ENCODE data around the gene CHAF1A.
A peak's percentile ranks its signal among the peaks of the same experiment; 100 is the strongest.

Gene CHAF1A

GRCh38 chr19:4363571-4364304 is 38.7 kb upstream of the CHAF1A start:
- Histone ChIP-seq H3K36me3 (ENCODE audit: control insufficient read depth in 2 of 2, insufficient read depth in 1 of 2, low read length in 2 of 2) (peaks cover 9 to 87% of the 10 kb centered on the region in 2 experiments; a peak in 2 of 3 replicates), H3K4me1 (ENCODE audit: control insufficient read depth, insufficient read depth, low read length) (no peaks in the 10 kb centered on the region), H3K4me3 (ENCODE audit: low read depth, low read length) (no peak overlapping the region), H3K9me3 (ENCODE audit: control insufficient read depth, insufficient read depth, low read depth, low read length) (no peaks in the 10 kb centered on the region), H3K27ac (ENCODE audit: extremely low read depth, low read depth, low read length) (no peak overlapping the region)
- CTCF ChIA-PET, result interaction anchor here (1.9 to 2.7 kb wide), 6 partner anchors 11 to 97 kb away, joined by 5 to 17 read pairs (median 10); partner anchors contain the start of gene SH3GL1
- no peak for TF ChIP-seq KLF16 (tag by site-specific recombination; IDR thresholded peaks at IDR 0.05)
- TF ChIP-seq, protein P1, sequence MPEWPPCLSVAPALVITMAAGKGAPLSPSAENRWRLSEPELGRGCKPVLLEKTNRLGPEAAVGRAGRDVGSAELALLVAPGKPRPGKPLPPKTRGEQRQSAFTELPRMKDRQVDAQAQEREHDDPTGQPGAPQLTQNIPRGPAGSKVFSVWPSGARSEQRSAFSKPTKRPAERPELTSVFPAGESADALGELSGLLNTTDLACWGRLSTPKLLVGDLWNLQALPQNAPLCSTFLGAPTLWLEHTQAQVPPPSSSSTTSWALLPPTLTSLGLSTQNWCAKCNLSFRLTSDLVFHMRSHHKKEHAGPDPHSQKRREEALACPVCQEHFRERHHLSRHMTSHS (tag by site-specific recombination; IDR thresholded peaks at IDR 0.05), result no peak
- POLR2A ChIA-PET, result interaction anchor here (1.2 to 3.6 kb wide), 3 partner anchors 12 to 21 kb away, joined by 3 to 15 read pairs (median 5); partner anchors contain the start of gene MPND

GRCh38 chr19:4365341-4365740 is 37.1 kb upstream of the CHAF1A start:
- POLR2A ChIA-PET, result interaction anchor here (3.6 kb wide), 1 partner anchor 10 kb away, joined by 15 read pairs; no protein-coding TSS in a partner anchor
- CTCF ChIA-PET, result interaction anchor here (1.9 to 3.9 kb wide), 3 partner anchors 10 to 98 kb away, joined by 5 to 19 read pairs (median 9); no protein-coding TSS in a partner anchor
- Histone ChIP-seq H3K9me3 (ENCODE audit: control insufficient read depth, insufficient read depth, low read depth, low read length) (no peaks in the 10 kb centered on the region), H3K27ac (ENCODE audit: extremely low read depth, low read depth, low read length) (no peak overlapping the region), H3K4me3 (ENCODE audit: low read depth, low read length) (no peak overlapping the region), H3K4me1 (ENCODE audit: control insufficient read depth, insufficient read depth, low read length) (0 out of 2 replicates have a peak, but pooled peaks cover 5% of the 10 kb centered on the region), H3K36me3 (ENCODE audit: control insufficient read depth in 2 of 2, insufficient read depth in 1 of 2, low read length in 2 of 2) (peaks cover 9 to 71% of the 10 kb centered on the region in 2 experiments; a peak in 2 of 3 replicates)
- TF ChIP-seq ZNF513 (tag by site-specific recombination; IDR thresholded peaks at IDR 0.05) (no peak), ZNF10 (tag by site-specific recombination; IDR thresholded peaks at IDR 0.05) (0 out of 2 replicates have a peak, but pooled peaks have one; percentile 8), ZNF600 (tag by site-specific recombination; IDR thresholded peaks at IDR 0.05) (peak; percentile 77), ZNF791 (tag by site-specific recombination; IDR thresholded peaks at IDR 0.05) (no peak), ZNF426 (tag by site-specific recombination; IDR thresholded peaks at IDR 0.05) (no peak), ZNF626 (tag by site-specific recombination; IDR thresholded peaks at IDR 0.05) (no peak), SCRT2 (tag by site-specific recombination; IDR thresholded peaks at IDR 0.05) (no peak), KLF9 (tag by site-specific recombination; IDR thresholded peaks at IDR 0.05; ENCODE audit: low read depth) (peak; percentile 35; the same call in 1 of the 2 replicates), ZIC2 (tag by site-specific recombination; IDR thresholded peaks at IDR 0.05) (no peak), ZNF792 (tag by site-specific recombination; IDR thresholded peaks at IDR 0.05) (no peak), ZNF37A (tag by site-specific recombination; IDR thresholded peaks at IDR 0.05) (no peak), ZNF747 (tag by site-specific recombination; IDR thresholded peaks at IDR 0.05) (no peak), GLI4 (tag by site-specific recombination; IDR thresholded peaks at IDR 0.05) (no peak), ZNF302 (tag by site-specific recombination; IDR thresholded peaks at IDR 0.05; ENCODE audit: low read depth) (no peak), ZFP69B (tag by site-specific recombination; IDR thresholded peaks at IDR 0.05) (no peak), ZNF701 (tag by site-specific recombination; IDR thresholded peaks at IDR 0.05) (no peak), KLF1 (tag by site-specific recombination; IDR thresholded peaks at IDR 0.05) (peak; percentile 27; the same call in 1 of the 2 replicates), ZBTB11 (tag by site-specific recombination; conservative IDR thresholded peaks at IDR 0.05; ENCODE audit: low read depth) (no peak), ZNF350 (tag by site-specific recombination; IDR thresholded peaks at IDR 0.05) (no peak), BCL11A (tag by site-specific recombination; IDR thresholded peaks at IDR 0.05; ENCODE audit: low read depth) (no peak)
- TF ChIP-seq, protein P2, sequence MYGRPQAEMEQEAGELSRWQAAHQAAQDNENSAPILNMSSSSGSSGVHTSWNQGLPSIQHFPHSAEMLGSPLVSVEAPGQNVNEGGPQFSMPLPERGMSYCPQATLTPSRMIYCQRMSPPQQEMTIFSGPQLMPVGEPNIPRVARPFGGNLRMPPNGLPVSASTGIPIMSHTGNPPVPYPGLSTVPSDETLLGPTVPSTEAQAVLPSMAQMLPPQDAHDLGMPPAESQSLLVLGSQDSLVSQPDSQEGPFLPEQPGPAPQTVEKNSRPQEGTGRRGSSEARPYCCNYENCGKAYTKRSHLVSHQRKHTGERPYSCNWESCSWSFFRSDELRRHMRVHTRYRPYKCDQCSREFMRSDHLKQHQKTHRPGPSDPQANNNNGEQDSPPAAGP (tag by site-specific recombination; IDR thresholded peaks at IDR 0.05), result no peak
- TF ChIP-seq, protein P3, sequence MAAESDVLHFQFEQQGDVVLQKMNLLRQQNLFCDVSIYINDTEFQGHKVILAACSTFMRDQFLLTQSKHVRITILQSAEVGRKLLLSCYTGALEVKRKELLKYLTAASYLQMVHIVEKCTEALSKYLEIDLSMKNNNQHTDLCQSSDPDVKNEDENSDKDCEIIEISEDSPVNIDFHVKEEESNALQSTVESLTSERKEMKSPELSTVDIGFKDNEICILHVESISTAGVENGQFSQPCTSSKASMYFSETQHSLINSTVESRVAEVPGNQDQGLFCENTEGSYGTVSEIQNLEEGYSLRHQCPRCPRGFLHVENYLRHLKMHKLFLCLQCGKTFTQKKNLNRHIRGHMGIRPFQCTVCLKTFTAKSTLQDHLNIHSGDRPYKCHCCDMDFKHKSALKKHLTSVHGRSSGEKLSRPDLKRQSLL (tag by site-specific recombination; IDR thresholded peaks at IDR 0.05), result no peak
- TF ChIP-seq, protein P4, sequence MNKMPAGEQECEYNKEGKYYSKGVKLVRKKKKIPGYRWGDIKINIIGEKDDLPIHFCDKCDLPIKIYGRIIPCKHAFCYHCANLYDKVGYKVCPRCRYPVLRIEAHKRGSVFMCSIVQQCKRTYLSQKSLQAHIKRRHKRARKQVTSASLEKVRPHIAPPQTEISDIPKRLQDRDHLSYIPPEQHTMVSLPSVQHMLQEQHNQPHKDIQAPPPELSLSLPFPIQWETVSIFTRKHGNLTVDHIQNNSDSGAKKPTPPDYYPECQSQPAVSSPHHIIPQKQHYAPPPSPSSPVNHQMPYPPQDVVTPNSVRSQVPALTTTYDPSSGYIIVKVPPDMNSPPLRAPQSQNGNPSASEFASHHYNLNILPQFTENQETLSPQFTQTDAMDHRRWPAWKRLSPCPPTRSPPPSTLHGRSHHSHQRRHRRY (tag by site-specific recombination; IDR thresholded peaks at IDR 0.05), result no peak

Data from HEK293 (cell line).